ENCODE measurements around the gene NPB. TPM values are rescaled to one million over a fixed set of nuclear protein-coding genes. Genes with fewer than 3 reads are reported as not detected.

NPB gene
- total and polyA plus RNA-seq, 2 donors (not counting 1 experiment from before 2014, with no cell fraction given), result 0.31 to 0.83 TPM

GRCh38 chr17:81878294-81878693, 23.7 kb upstream of the NPB start:
- Histone ChIP-seq H3K9me3 (ENCODE audit: control insufficient read depth, insufficient read depth, low read depth, low read length) (no peaks in the 10 kb centered on the region), H3K79me2 (ENCODE audit: control insufficient read depth, insufficient read depth, low read length) (no peaks in the 10 kb centered on the region), H4K20me1 (ENCODE audit: control insufficient read depth, extremely low read depth, insufficient read depth, low read length) (no peaks in the 10 kb centered on the region), H3K4me3 (replicated peaks in 1 of 4; ENCODE audit: control extremely low read depth in 1 of 4, insufficient read depth in 1 of 4, low read depth in 3 of 4, low read length in 4 of 4) (no peak overlapping the region), H3K4me1 (ENCODE audit: control insufficient read depth, extremely low read depth, insufficient read depth, low read length) (no peaks in the 10 kb centered on the region), H3K27ac (ENCODE audit: insufficient read depth, low read length) (no peak overlapping the region), H3K9ac (ENCODE audit: insufficient read depth, low read length) (no peak overlapping the region), H3K4me2 (ENCODE audit: extremely low read depth, insufficient read depth, low read length) (no peak overlapping the region), H3K36me3 (ENCODE audit: control insufficient read depth, insufficient read depth, low read length) (peaks cover 4% of the 10 kb centered on the region), H3K27me3 (ENCODE audit: control insufficient read depth, insufficient read depth, low read length) (no peaks in the 10 kb centered on the region), H2AFZ (ENCODE audit: low read length) (no peak overlapping the region)
- DNase-seq (ENCODE audit: low read depth in 2 of 2), result no peak
- no peak for TF ChIP-seq CTCF (conservative IDR thresholded peaks at IDR 0.05 in 1 of 2, IDR thresholded peaks at IDR 0.05 in 1 of 2; ENCODE audit: low read depth in 1 of 2, low read length in 2 of 2)
- TF ChIP-seq EZH2 (IDR thresholded peaks at IDR 0.05; ENCODE audit: low read length, missing control alignments), result no peak

GRCh38 chr17:81879121-81879520, 22.9 kb upstream of the NPB start:
- Histone ChIP-seq H3K4me2 (ENCODE audit: extremely low read depth, insufficient read depth, low read length) (no peak overlapping the region), H3K27me3 (ENCODE audit: control insufficient read depth, insufficient read depth, low read length) (no peaks in the 10 kb centered on the region)

GRCh38 chr17:81884520-81884919, 17.5 kb upstream of the NPB start:
- peaks cover 33% of the 10 kb centered on the region for H3K79me2 ChIP-seq (ENCODE audit: control insufficient read depth, insufficient read depth, low read length)
- no peak overlapping the region for H2AFZ ChIP-seq (ENCODE audit: low read length)
- no peak overlapping the region for H3K9ac ChIP-seq (ENCODE audit: insufficient read depth, low read length)
- no peak overlapping the region for H3K4me3 ChIP-seq (replicated peaks in 1 of 4; ENCODE audit: control extremely low read depth in 1 of 4, insufficient read depth in 1 of 4, low read depth in 3 of 4, low read length in 4 of 4)
- H3K27ac ChIP-seq (ENCODE audit: insufficient read depth, low read length), result no peak overlapping the region
- H3K4me1 ChIP-seq (ENCODE audit: control insufficient read depth, extremely low read depth, insufficient read depth, low read length), result peaks cover 11% of the 10 kb centered on the region
- H3K4me2 ChIP-seq (ENCODE audit: extremely low read depth, insufficient read depth, low read length), result no peak overlapping the region
- H3K9me3 ChIP-seq (ENCODE audit: control insufficient read depth, insufficient read depth, low read depth, low read length), result no peaks in the 10 kb centered on the region
- H3K27me3 ChIP-seq (ENCODE audit: control insufficient read depth, insufficient read depth, low read length), result no peaks in the 10 kb centered on the region
- H3K36me3 ChIP-seq (ENCODE audit: control insufficient read depth, insufficient read depth, low read length), result peaks cover 32% of the 10 kb centered on the region
- DNase-seq (ENCODE audit: low read depth in 2 of 2), result peak in 1 of 2 donors; percentile 50
- H4K20me1 ChIP-seq (ENCODE audit: control insufficient read depth, extremely low read depth, insufficient read depth, low read length), result no peaks in the 10 kb centered on the region
- TF ChIP-seq CTCF (conservative IDR thresholded peaks at IDR 0.05 in 1 of 2, IDR thresholded peaks at IDR 0.05 in 1 of 2; ENCODE audit: low read depth in 1 of 2, low read length in 2 of 2) (no peak), EZH2 (IDR thresholded peaks at IDR 0.05; ENCODE audit: low read length, missing control alignments) (no peak)

More at GRCh38 chr17:81879121-81879520, 22.9 kb upstream of the NPB start:
- Histone ChIP-seq H3K4me3 (replicated peaks in 1 of 4; ENCODE audit: control extremely low read depth in 1 of 4, insufficient read depth in 1 of 4, low read depth in 3 of 4, low read length in 4 of 4) (no peak overlapping the region), H3K9me3 (ENCODE audit: control insufficient read depth, insufficient read depth, low read depth, low read length) (no peaks in the 10 kb centered on the region), H3K27ac (ENCODE audit: insufficient read depth, low read length) (no peak overlapping the region), H3K4me1 (ENCODE audit: control insufficient read depth, extremely low read depth, insufficient read depth, low read length) (no peaks in the 10 kb centered on the region), H3K79me2 (ENCODE audit: control insufficient read depth, insufficient read depth, low read length) (no peaks in the 10 kb centered on the region), H4K20me1 (ENCODE audit: control insufficient read depth, extremely low read depth, insufficient read depth, low read length) (no peaks in the 10 kb centered on the region), H2AFZ (ENCODE audit: low read length) (no peak overlapping the region), H3K9ac (ENCODE audit: insufficient read depth, low read length) (no peak overlapping the region), H3K36me3 (ENCODE audit: control insufficient read depth, insufficient read depth, low read length) (peaks cover 4% of the 10 kb centered on the region)
- no peak for DNase-seq (ENCODE audit: low read depth in 2 of 2)
- no peak for TF ChIP-seq EZH2 (IDR thresholded peaks at IDR 0.05; ENCODE audit: low read length, missing control alignments)
- no peak for TF ChIP-seq CTCF (conservative IDR thresholded peaks at IDR 0.05 in 1 of 2, IDR thresholded peaks at IDR 0.05 in 1 of 2; ENCODE audit: low read depth in 1 of 2, low read length in 2 of 2)

Data from fibroblast of lung (primary cell).